Suppressor macrophage treated with lipopolysaccharide for 4 hours (primary cell): ENCODE results near the gene PLS1.

Source experiments
- DNase-seq: peaks from one replicate; pipeline ENCODE4 v3.0.0-alpha.2; 2020

The PLS1 gene

GRCh38 chr3:142644502-142644901 lies 48.3 kb downstream of the PLS1 start:
- DNase-seq, result no peak

- peak; percentile 12 for DNase-seq
Measured at GRCh38 chr3:142645236-142645793, 49.1 kb downstream of the PLS1 start.

GRCh38 chr3:142646020-142646785 lies 50.0 kb downstream of the PLS1 start:
- no peak for DNase-seq

GRCh38 chr3:142647856-142648255 lies 51.7 kb downstream of the PLS1 start:
- no peak for DNase-seq

GRCh38 chr3:142648950-142649349 lies 52.8 kb downstream of the PLS1 start:
- DNase-seq, result no peak

- DNase-seq, result no peak
Measured at GRCh38 chr3:142650001-142650693, 54.0 kb downstream of the PLS1 start.

GRCh38 chr3:142651711-142652110 lies 55.5 kb downstream of the PLS1 start:
- no peak for DNase-seq

GRCh38 chr3:142652826-142653292 lies 56.7 kb downstream of the PLS1 start:
- no peak for DNase-seq

- DNase-seq, result peak; percentile 38
Measured at GRCh38 chr3:142656575-142656974, 60.4 kb downstream of the PLS1 start.

- no peak for DNase-seq
Measured at GRCh38 chr3:142657033-142657432, 60.8 kb downstream of the PLS1 start.

- no peak for DNase-seq
Measured at GRCh38 chr3:142660383-142660782, 64.2 kb downstream of the PLS1 start.

- no peak for DNase-seq
Measured at GRCh38 chr3:142660893-142661292, 64.7 kb downstream of the PLS1 start.

GRCh38 chr3:142663865-142664264 lies 67.7 kb downstream of the PLS1 start:
- no peak for DNase-seq

- no peak for DNase-seq
Measured at GRCh38 chr3:142664311-142664710, 68.1 kb downstream of the PLS1 start.

- DNase-seq, result no peak
Measured at GRCh38 chr3:142664819-142665218, 68.6 kb downstream of the PLS1 start.

GRCh38 chr3:142670120-142670519 lies 73.9 kb downstream of the PLS1 start:
- DNase-seq, result no peak

GRCh38 chr3:142676151-142676550 lies 80.0 kb downstream of the PLS1 start:
- no peak for DNase-seq

- peak; percentile 1 for DNase-seq
Measured at GRCh38 chr3:142680710-142681109, 84.5 kb downstream of the PLS1 start.

- DNase-seq, result no peak
Measured at GRCh38 chr3:142690613-142691012, 94.4 kb downstream of the PLS1 start.

GRCh38 chr3:142691527-142691926 lies 95.3 kb downstream of the PLS1 start:
- no peak for DNase-seq

- no peak for DNase-seq
Measured at GRCh38 chr3:142693136-142693853, 97.1 kb downstream of the PLS1 start.

- DNase-seq, result no peak
Measured at GRCh38 chr3:142694225-142694624, 98.0 kb downstream of the PLS1 start.

GRCh38 chr3:142705198-142705597 lies 109.0 kb downstream of the PLS1 start:
- DNase-seq, result no peak
